Right forelimb (tissue), 1 donor: ENCODE data around the gene MFSD12.
A peak's percentile ranks its signal among the peaks of the same experiment; 100 is the strongest.

Experiments used
- DNase-seq: peaks from one replicate; pipeline ENCODE4 v3.0.0-alpha.2; 2018

MFSD12 gene

DNA sequence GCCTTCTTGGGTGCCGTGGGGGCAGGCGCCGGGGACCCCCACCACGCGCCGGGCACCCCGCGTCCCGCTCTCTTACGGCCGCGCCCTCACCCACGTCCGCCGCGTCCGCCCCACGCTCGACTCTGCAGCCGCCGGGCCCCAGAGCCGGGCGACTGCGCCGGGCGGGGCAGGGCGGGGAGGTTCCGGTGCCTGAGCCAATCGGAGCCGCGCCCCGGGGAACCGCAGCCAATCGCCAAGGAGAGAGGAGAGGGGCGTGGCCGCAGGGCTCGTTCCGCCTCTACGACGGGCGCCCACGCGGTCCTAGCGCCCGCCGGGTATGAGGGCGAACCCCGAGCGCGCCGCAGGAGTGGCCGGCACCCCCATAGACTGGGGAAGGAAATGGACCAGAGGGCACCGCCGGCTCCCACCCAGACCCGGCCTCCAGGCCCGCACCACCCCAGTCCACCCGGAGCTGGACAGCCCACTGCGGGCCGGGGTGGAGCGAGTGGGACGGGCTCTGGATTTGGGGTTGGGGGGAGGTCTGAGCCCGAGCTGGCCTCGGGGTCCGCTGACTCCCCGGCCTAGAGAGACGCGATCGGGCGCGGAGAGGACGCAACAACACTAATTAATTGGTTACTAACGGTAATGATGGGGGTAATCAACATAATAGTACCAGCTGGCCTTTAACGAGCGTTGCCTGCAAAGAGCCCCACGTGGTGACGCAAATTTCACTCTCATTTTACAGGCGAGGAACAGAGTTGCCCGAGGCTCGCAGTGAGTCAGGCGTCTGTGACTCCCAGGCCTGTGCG is at the start of gene MFSD12:
Gene MFSD12 (minus strand): TSS at position 126 of the 788 bp plus-strand sequence. CDS start 183 bp downstream, outside the sequence.
- peak; percentile 96 for DNase-seq

DNA sequence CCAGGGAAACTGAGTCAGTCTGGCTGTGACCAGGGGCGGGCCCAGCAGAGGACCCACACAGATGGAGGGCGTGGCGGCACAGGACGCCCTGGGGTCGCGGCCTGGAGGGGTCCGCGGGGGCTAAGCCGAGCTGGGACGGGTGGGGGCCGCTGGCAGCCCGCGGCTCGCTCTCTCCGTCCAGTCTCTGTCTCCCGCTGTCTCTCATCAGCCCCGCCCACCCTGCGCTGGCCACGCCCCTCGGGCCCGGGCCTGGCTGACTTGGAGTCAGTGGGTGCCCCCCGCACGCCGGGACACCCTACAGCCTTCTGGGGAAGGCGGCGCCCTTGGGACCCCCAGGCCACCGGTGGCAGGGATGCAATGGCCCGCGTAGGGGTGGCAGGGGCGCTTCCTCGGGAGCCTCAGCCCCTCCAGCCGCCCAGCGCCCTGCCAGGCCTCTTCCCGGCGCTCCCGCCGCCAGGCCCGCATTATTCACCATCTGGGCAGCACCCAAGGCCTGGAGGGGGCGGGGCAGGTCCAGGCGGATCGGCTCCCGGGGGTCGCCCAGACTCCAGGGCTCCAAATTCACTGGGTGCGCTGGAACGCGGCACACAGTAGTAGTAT is 49.4 kb upstream of the MFSD12 start, which contains the start of gene TBXA2R:
Gene TBXA2R (minus strand): TSS at position 186 of the 600 bp plus-strand sequence. CDS start 6,241 bp downstream, outside the sequence.
- peak; percentile 69 for DNase-seq

DNA sequence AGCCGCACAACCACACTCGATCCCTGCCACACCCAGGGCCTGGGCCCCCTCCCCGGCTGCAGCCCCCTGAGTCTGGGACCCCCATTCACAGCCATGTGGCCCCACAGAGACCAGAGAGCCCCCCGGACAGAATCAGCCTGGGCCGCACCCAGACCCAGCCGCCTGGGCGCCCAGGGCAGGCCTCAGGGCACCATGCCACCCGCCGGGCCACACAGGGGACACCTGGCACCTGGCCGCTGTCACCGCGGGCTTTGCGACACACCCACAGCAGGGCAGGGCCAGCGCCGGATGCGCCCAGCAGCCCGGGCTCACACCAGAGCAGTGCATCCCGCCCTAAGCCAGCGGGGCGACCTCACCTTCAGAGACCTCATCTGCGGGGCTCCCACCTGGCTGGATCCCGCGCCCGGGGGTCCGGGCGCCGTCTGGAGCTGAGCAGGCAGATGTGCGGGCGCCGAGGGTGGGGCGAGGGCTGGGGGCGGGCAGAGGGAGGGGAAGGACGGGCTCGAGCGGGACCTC is 48.8 kb upstream of the MFSD12 start:
- peak; percentile 43 for DNase-seq

DNA sequence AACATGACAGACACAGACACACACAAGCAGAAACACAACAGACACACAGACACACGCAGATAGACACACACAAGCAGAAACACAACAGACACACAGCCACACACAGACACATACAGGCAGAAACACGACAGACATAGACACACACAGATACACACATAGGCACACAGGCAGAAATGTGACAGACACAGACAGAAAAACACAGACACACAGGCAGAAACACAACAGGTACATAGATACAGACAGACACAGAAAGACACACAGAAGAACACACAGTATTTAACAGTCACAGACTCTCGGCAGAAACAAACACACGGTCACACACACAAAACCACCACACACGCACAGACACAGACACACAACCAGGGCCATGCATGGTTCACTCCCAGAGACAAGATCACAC is 48.4 kb upstream of the MFSD12 start:
- DNase-seq = no peak

DNA sequence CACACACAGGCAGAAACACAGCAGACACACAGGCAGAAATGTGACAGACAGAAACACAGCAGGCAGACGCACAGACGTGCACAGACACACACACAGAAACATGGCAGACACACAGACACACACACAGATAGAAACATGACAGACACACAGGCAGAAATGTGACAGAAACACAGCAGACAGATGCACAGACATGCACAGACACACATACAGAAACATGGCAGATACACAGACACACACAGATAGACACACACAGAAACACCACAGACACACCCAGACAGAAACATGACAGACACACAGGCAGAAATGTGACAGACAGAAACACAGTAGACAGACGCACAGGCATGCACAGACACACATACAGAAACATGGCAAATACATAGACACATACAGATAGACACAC is 48.0 kb upstream of the MFSD12 start:
- no peak for DNase-seq

DNA sequence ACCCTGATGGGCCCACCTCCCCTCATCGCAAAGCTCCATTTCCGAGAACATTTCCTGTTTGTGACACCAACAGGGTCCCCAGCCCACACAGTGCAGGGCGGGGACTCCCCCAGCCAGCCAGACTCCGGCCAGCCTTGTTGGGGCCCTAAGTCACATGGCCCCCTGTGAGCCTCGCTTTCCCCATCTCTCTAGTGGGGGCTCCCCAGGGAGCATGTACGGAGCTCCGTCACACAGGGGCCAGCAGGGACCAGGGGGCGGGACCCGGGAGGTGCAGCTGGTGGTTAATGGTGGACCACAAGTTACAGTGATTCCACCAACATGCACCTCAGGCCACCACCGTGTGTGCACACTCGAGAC is 47.6 kb upstream of the MFSD12 start:
- no peak for DNase-seq

DNA sequence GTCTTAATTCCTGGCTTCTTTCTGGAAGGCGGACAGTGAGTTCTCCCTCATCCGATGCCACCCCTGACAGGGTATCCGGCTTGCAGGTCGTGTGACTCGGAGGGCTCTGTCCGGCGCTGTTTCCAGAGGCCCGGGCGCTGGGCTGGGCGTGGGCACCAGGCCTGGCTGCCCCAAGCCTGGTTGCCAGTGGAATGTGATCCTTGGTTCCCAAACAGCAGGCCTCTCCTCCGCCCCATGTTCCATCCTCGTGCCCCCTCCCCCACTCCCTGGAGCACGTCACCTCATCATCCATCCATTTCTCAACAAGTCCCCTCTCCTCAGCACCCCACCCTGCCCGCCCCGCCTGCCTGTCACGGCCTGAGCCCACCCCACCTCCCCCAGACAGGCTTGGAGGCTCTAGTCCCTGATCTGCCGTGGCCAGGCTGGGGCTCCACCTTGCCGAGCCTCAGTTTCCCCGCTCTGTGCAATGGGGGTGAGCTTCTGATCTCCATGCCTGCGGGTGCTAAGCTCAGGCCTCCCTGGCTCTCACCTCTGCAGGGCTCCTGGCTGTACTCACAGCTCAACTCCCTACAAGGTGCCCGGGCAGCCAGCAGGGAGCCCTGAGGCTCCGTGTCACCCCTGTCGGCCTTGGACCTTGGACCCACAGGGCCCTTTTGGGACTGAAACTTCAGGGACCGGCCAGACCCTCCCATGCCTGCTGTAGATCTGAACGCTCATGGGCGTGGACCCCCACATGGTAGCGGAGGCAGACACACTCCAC is 47.0 kb upstream of the MFSD12 start:
- no peak for DNase-seq

DNA sequence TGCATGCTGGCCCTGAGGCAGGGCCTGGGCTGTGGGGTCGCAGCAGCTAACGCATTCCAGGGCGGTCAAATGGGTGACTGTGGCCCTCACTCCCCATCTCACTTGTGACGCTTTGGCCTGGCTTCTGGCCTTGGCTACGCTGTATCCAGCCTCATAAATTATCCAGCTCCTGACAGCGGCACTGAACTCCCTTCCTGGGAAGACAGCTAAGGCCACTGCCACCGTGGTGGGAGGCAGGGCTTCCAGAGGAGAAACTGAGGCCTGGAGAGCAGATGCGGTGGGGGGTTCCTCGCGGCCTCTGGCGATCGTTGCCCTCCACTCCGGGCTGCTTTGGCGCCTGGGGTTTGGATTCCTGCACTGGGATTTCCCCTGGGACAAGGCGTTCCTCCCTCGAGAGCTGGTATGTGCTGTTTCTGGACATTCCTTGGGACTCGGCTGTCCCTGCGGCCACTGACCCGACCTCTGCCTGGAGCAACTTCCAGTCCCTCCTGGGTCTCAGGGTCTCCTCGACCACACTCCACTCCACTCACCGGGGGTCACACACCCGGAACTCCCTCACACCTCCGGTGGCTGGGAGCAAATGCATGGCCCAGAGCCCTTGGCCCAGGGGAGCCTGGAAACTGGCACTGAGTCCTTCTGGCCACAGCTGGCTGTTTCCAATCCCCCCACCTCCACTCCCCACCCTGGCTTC is 45.9 kb upstream of the MFSD12 start:
- peak; percentile 45 for DNase-seq

DNA sequence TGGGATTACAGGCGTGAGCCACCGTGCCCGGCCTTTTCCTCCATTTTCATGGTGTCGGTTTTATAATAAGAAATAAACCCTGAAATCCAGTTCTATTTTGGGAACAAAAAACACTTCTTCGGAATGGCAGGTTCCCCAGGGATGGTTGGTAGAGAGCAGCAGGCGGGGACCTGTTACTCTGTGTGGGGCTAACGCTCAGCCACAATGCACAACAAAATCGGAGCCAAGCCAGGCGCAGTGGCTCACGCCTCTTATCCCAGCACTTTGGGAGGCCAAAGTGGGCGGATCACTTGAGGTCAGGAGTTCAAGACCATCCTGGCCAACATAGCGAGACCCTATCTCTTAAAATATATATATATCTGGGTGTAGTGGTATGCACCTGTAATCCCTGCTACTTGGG is 43.6 kb upstream of the MFSD12 start:
- no peak for DNase-seq

DNA sequence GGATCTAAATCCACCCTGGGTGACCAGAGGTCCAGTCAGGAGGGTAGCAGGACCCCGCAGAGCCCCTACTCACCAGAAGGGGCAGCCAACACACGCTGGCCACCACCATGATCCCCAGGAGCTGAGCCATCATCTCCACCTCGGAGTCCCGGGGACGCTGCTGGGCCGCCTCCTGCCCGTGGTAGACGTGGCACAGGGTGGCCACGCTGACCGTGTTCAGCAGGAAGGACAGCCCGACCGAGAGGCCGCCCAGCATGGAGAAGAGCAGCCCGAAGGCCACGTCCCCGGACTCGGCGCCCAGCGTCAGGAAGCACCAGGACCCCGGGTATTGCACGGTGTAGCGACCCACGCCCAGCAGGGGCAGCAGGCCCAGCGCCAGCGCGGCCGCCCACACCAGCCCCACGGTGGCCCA is 42.4 kb upstream of the MFSD12 start:
- no peak for DNase-seq

DNA sequence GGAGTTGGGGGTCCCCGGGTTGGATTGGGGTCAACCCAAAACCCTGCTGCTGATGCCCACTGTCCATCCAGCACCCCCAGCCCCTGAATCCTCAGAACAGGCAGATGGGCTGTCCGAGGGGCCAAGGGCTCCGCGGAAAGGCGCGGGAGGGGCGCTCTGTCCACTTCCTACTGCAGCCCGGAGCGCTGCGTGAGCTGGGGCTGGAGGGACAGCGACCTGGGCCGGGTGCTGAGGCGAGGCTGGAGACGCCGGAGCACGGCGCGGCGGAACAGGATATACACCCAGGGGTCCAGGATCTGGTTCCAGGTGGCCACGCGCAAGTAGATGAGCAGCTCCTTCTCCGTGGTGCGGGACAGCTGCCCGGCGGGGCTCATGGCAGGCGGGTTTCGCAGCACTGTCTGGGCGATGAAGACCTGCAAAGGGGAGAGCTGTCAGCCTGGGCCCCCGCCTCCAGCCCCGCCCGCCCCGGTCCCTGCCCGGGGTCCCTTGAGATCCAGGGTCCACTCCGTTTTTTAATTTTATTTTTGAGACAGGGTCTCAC is 38.2 kb upstream of the MFSD12 start:
- DNase-seq = no peak

DNA sequence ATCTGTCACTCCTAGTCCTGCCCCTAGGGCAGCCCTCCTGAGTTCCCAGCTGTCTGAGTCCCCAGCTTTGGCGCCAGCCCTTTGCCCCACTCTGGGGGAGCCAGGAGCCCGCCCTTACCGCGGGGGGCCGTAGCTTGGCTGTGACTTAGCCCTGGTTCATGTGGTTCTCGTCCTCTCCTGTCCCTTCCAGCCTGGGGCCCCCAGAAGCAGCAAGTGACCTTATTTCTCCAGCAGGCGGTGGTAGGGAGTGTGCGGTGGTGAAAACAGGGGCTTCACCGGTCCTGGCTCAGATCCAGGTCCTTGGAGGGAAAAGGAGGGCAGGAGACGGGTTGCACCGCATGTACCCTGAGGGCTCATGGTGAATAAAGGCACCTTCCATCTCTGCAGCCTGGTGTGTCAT is 35.8 kb upstream of the MFSD12 start:
- no peak for DNase-seq

DNA sequence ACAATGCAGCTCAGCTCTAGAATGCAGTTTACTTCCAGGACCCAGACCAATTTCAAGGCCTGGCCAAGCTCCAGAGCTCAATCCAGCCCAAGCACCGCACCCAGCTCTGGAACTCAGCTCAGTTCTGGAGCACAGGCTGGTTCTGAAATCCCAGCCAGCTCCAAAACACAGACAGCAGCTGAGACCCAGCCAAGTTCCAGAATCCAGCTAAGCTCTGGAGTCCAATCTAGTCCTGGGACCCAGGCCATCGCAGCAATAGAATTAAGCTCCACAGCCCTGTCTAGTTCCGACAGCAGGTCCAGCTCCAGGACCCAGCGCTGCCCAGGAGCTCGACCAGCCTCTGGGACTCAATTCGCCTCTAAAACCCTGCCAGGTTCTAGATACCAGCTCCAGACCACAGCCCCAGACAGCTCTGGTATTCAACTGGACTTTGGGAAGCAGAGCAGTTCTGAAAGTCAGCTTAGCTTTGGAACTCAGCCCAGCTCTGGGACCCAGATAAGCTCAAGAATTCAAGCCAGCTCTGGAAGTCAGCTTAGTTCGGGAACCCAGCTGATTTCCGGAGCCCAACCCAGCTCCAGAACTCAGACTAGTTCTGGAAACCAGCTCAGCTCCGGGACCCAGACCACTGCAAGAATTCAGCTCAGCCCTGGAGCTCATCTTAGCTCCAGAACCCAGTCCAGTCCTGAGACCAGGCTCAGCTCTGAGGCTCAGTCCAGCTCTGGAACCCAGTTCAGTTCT is 34.7 kb upstream of the MFSD12 start:
- no peak for DNase-seq

DNA sequence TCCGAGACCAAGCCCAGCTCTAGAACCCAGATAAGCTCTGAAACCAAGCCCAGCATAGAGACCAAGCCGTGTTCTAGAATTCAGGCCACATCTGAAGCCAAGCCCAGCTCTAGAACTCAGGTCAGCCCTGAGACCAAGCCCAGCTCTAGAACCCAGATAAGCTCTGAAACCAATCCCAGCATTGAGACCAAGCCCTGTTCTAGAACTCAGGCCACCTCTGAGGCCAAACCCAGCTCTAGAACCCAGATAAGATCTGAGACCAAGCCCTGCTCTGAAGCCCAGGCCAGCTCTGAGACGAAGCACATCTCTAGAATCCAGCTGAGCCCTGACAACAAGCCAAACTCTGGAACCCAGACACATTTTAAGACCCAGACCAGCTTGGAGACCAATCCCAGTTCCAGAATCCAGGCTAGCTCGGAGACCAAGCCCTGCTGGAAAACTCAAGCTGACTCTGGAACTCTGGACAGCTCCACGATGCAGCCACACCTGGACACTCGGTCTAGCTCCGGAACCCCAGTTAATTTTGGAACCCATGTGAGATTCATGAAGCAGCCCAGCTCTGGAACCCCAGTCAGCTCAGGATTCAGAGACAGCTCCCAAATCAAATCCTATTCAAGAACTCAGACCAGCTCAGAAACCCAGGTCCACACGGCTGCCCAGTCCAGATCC is 33.7 kb upstream of the MFSD12 start:
- DNase-seq = no peak

DNA sequence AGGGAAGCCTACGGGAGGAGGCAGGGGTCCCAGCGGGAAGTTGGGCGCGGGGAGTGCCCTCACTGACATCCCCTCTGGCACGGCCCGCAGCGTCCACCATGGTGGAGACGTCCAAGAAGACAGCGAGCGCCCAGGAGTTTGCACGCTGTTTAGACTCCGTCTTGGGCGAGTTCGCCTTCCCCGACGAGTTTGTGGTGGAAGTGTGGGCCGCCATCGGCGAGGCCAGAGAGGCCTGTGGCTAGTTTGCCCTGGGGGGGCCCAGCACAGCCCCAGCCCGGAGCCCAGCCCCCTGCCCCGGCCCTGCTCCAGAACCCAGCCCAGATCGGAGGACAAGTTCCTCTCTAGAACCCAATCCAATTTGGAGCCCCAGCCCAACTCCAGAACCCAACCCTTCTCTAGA is 32.6 kb upstream of the MFSD12 start:
- no peak for DNase-seq

DNA sequence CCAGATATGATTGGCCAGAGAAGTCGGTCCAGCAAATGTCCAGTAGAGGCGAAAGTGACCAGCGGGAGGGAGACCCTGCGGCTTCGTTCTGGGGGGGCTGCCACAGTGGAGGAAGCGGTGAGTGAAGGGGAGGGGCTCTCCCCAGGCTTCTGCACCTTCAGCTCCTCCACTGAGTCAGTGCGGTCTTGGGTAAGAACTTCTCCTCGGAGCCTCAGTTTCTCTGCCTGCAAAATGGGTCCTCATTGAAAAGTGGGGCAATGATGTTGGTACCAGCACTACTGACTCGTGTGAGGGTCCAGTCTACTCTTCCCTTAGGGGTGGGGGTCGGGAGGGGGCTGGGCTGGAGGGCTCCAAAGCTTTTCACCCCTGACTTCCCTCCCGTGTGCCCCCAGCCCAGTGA is 32.1 kb upstream of the MFSD12 start:
- DNase-seq = no peak

DNA sequence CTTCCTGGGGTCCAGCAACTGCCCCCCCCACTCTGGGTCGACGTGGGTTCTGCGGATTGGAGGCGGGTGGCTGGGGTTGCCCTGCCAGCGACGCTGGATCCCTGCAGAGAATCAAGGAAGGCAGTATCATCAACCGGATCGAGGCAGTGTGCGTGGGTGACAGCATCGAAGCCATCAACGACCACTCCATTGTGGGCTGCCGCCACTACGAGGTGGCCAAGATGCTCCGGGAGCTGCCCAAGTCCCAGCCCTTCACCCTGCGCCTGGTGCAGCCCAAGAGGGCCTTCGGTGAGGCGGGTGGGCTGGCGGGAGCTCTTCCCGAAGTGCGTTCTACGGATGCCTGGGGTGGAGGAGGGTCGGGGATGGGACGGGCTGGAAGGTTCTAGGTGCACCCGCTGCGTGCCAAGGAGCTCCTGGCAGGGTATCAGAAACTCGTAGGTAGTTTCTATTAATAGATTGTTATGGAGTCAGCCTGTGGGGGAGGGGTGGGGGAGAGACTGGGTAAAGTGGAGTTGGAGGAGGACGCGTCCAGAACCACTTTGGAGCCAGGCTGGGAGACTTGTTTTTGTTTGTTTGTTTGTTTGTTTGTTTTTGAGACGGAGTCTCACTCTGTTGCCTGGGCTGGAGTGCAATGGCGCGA is 29.4 kb upstream of the MFSD12 start:
- no peak for DNase-seq

DNA sequence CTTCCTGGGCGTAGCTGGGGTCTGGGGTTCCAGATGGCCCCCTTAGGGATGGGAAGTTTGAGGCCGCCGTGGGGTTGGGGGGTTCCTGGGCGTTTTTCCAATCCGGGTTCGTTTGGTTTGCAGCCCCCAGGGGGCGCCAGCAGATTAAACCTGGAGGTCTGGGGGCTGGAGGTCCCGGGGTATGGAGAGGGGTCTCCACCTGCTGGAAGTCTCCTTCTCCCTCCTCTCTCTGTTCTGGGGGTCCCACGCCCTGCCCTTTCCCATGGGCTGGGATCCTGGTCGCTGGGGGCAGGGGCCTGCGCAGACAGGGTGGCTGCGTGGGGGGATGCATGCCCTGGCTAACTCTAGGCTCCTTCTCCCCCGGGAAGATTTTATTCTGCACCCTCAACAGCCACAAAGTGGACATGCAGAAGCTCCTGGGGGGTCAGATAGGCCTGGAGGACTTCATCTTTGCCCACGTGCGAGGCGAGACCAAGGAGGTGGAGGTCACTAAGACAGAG is 28.8 kb upstream of the MFSD12 start:
- DNase-seq = no peak

DNA sequence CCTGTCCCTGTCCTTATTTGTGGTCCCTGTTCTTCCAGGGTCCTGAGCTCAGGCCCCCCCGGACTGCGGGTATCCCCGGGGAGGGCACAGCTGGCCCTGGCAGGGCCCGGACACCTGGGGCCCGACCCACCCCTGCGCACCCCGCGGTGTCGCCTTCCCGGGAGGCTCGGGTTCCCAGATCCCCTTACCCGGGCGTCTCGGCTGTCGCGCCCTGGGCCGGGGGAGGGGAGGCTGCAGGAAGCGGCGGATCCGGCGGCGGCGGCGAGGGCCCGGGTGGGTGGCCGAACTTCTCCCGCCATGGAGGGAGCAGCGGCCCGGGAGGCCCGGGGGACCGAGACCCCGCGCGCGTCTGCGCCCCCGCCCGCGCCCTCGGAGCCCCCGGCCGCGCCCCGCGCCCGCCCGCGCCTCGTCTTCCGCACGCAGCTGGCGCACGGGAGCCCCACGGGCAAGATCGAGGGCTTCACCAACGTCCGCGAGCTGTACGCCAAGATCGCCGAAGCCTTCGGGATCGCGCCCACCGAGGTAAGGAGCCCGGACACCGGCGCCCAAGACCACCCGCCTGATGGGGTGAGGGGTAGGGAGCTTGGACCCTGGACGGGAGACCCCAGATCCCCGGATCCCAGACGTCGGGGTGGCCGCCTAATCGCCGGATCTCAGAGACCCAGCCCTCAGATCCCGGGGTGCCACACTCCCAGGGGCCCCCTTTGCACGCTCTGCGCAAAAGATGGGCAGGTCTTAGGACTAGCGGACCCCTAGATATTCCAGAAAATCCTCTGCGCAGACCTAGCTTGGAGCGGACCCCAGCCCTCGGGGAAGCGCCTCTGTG is 28.1 kb upstream of the MFSD12 start, which contains the start of gene GIPC3:
Gene GIPC3 (plus strand): TSS at position 178 of the 826 bp plus-strand sequence. CDS start 120 bp downstream, at position 298.
- DNase-seq = no peak
